Caco-2 (cell line): Measurements from ENCODE around the gene LTBP1. TPM values are rescaled to one million over a fixed set of nuclear protein-coding genes. Genes with fewer than 3 reads are reported as not detected.

ENCODE experiments used
- BruUV-seq: library from RNA; stranded (reverse); fragments of 400-500 nt; replicated peaks from 2 replicates; lab custom pipeline; 2021; lab: Mats Ljungman, UMichigan
- CTCF ChIA-PET: fragments of 300-600 bp; sonication (Branson Sonifier 250); formaldehyde crosslinking; loops from one replicate; lab custom pipeline; 2022; ENCODE audit warnings: antibody characterized with exemption; lab: Charles Lee
- POLR2A ChIA-PET: fragments of 300-600 bp; sonication (Branson Sonifier 250); formaldehyde crosslinking; loops from one replicate; lab custom pipeline; 2022; ENCODE audit warnings: antibody characterized with exemption; lab: Charles Lee
- DNase-seq, 2 experiments: peaks; one replicate each; pipeline versions ENCODE4 v3.0.0 to v3.0.0-alpha.2; 2020 to 2022
- H3K27me3 ChIP-seq: replicated peaks from 2 replicates; pipeline ENCODE4 v1.6.0; 2011; ENCODE audit warnings: low read length; ENCODE audit not compliant: control insufficient read depth, insufficient read depth
- H3K36me3 ChIP-seq: 2 replicates; pipeline ENCODE4 v1.5.1; 2011; ENCODE audit warnings: low read length; ENCODE audit not compliant: control insufficient read depth, insufficient read depth
- H3K4me1 ChIP-seq: fragments of 250-450 bp; sonication (Bioruptor Pico); 2 replicates; pipeline ENCODE4 v1.5.1; 2020; ENCODE audit warnings: mild to moderate bottlenecking
- H3K4me3 ChIP-seq: 2 replicates; pipeline ENCODE4 v1.5.1; 2011; ENCODE audit warnings: low read depth, mild to moderate bottlenecking, control low read depth, low read length
- H3K9me3 ChIP-seq: fragments of 250-450 bp; sonication (Bioruptor Pico); 2 replicates; pipeline ENCODE4 v1.5.1; 2020; ENCODE audit warnings: mild to moderate bottlenecking, moderate library complexity
- H3K27ac Mint-ChIP-seq: one replicate; pipeline ENCODE4 v1.8.0; 2022; ENCODE audit warnings: mixed read lengths; ENCODE audit not compliant: unreplicated experiment
- H3K27me3 Mint-ChIP-seq: one replicate; pipeline ENCODE4 v1.8.0; 2022; ENCODE audit warnings: mixed read lengths; ENCODE audit not compliant: insufficient read depth, unreplicated experiment
- H3K36me3 Mint-ChIP-seq: one replicate; pipeline ENCODE4 v1.8.0; 2022; ENCODE audit warnings: mild to moderate bottlenecking, mixed read lengths; ENCODE audit not compliant: insufficient read depth, unreplicated experiment
- H3K4me1 Mint-ChIP-seq: one replicate; pipeline ENCODE4 v1.8.0; 2022; ENCODE audit warnings: low read depth, mixed read lengths; ENCODE audit not compliant: unreplicated experiment
- H3K4me3 Mint-ChIP-seq: one replicate; pipeline ENCODE4 v1.8.0; 2022; ENCODE audit warnings: mild to moderate bottlenecking, moderate library complexity, mixed read lengths; ENCODE audit not compliant: unreplicated experiment
- H3K9me3 Mint-ChIP-seq: one replicate; pipeline ENCODE4 v1.8.0; 2022; ENCODE audit warnings: mixed read lengths; ENCODE audit not compliant: unreplicated experiment
- CTCF ChIP-seq, 2 experiments: fragments of 200-600 bp in 1 of 2; IDR thresholded peaks; 1 replicate in 1 of 2; 2 replicates in 1 of 2; pipeline versions ENCODE4 v1.5.1 to v1.8.0; 2011 to 2022; ENCODE audit warnings: antibody characterized with exemption in 1 of 2, control low read depth in 1 of 2, inconsistent platforms in 1 of 2, low read depth in 1 of 2, low read length in 1 of 2, mild to moderate bottlenecking in 1 of 2, moderate library complexity in 1 of 2; ENCODE audit not compliant: insufficient read depth in 1 of 2, severe bottlenecking in 1 of 2, unreplicated experiment in 1 of 2
- intact Hi-C: fragments of 100-400 bp; cut with micrococcal nuclease; formaldehyde crosslinking; loops from one replicate; pipeline ENCODE4 v1.10.0; 2022; ENCODE audit not compliant: unreplicated experiment
- total RNA-seq: library from RNA; stranded (reverse); gene quantifications from 2 replicates; pipeline ENCODE4 v1.2.3, GENCODE V29; 2022

The LTBP1 gene
- total RNA-seq, 1 experiment from 2014 or later: 64.2 TPM

GRCh38 chr2:33292981-33293595, 346.3 kb downstream of the LTBP1 start:
- Histone ChIP-seq H3K9me3 (no peaks in the 10 kb centered on the region), H3K36me3 (no peaks in the 10 kb centered on the region), H3K27me3 (no peaks in the 10 kb centered on the region), H3K4me3 (no peak overlapping the region), H3K4me1 (peaks cover 16% of the 10 kb centered on the region)
- TF ChIP-seq CTCF (IDR thresholded peaks at IDR 0.05; ENCODE audit: insufficient read depth in 1 of 2, low read depth in 1 of 2, low read length in 1 of 2, severe bottlenecking in 1 of 2, unreplicated experiment in 1 of 2): no peak
- H3K36me3 Mint-ChIP-seq: peaks cover 3% of the 10 kb centered on the region
- no TSS peak for BruUV-seq
- H3K9me3 Mint-ChIP-seq: no peaks in the 10 kb centered on the region
- no peak for DNase-seq
- ChIA-PET CTCF (no interaction called here), POLR2A (no interaction called here)
- H3K4me3 Mint-ChIP-seq: no peak overlapping the region
- H3K27ac Mint-ChIP-seq: no peak overlapping the region
- peaks cover 7% of the 10 kb centered on the region for H3K4me1 Mint-ChIP-seq
- no peaks in the 10 kb centered on the region for H3K27me3 Mint-ChIP-seq
- intact Hi-C loops: no loop called here

- no peak overlapping the region for H3K4me3 ChIP-seq
- DNase-seq: no peak
- no peaks in the 10 kb centered on the region for H3K9me3 ChIP-seq
- no TSS peak for BruUV-seq
- no peak for TF ChIP-seq CTCF (IDR thresholded peaks at IDR 0.05; ENCODE audit: insufficient read depth in 1 of 2, low read depth in 1 of 2, low read length in 1 of 2, severe bottlenecking in 1 of 2, unreplicated experiment in 1 of 2)
- Mint-ChIP-seq H3K4me3 (no peak overlapping the region), H3K36me3 (no peaks in the 10 kb centered on the region), H3K4me1 (no peaks in the 10 kb centered on the region), H3K27me3 (no peaks in the 10 kb centered on the region), H3K9me3 (no peaks in the 10 kb centered on the region), H3K27ac (no peak overlapping the region)
- CTCF ChIA-PET: no interaction called here
- POLR2A ChIA-PET: no interaction called here
- H3K36me3 ChIP-seq: no peaks in the 10 kb centered on the region
- no peaks in the 10 kb centered on the region for H3K4me1 ChIP-seq
- intact Hi-C loops: no loop called here
- H3K27me3 ChIP-seq: no peaks in the 10 kb centered on the region
Measured at GRCh38 chr2:33298233-33298632, 351.5 kb downstream of the LTBP1 start.

GRCh38 chr2:33301355-33301754, 354.6 kb downstream of the LTBP1 start:
- Mint-ChIP-seq H3K9me3 (no peaks in the 10 kb centered on the region), H3K4me1 (peaks cover 9% of the 10 kb centered on the region), H3K27me3 (no peaks in the 10 kb centered on the region), H3K4me3 (no peak overlapping the region), H3K36me3 (no peaks in the 10 kb centered on the region), H3K27ac (no peak overlapping the region)
- BruUV-seq: no TSS peak
- no peak for TF ChIP-seq CTCF (IDR thresholded peaks at IDR 0.05; ENCODE audit: insufficient read depth in 1 of 2, low read depth in 1 of 2, low read length in 1 of 2, severe bottlenecking in 1 of 2, unreplicated experiment in 1 of 2)
- intact Hi-C loops: no loop called here
- no peak for DNase-seq
- Histone ChIP-seq H3K9me3 (no peaks in the 10 kb centered on the region), H3K4me1 (peaks cover 7% of the 10 kb centered on the region; the same call in 1 of the 2 replicates), H3K4me3 (no peak overlapping the region), H3K27me3 (no peaks in the 10 kb centered on the region), H3K36me3 (no peaks in the 10 kb centered on the region)
- ChIA-PET CTCF (no interaction called here), POLR2A (no interaction called here)
